ENCODE results near the gene TRAPPC4. TPM values are rescaled to one million over a fixed set of nuclear protein-coding genes. Genes with fewer than 3 reads are reported as not detected.

Gene TRAPPC4
- total RNA-seq, 2 experiments from 2014 or later: 101 to 106 TPM

GRCh38 chr11:119061256-119061655, 42.7 kb downstream of the TRAPPC4 start:
- H3K27ac ChIP-seq (ENCODE audit: low read depth in 1 of 2, low read length in 2 of 2): no peak overlapping the region
- no peak overlapping the region for H3K27ac Mint-ChIP-seq
- no peak for DNase-seq
- H3K36me3 Mint-ChIP-seq (ENCODE audit: low read depth): peaks cover 20% of the 10 kb centered on the region
- no peak for ATAC-seq (ENCODE audit: poor library complexity)
- no peak overlapping the region for H3K4me3 ChIP-seq (ENCODE audit: low read length)
- POLR2A ChIA-PET: interaction anchor here (2.1 kb wide), 1 partner anchor 33 kb away, joined by 4 read pairs; no protein-coding TSS in a partner anchor
- H3K27me3 Mint-ChIP-seq: no peaks in the 10 kb centered on the region
- H3K4me1 ChIP-seq (ENCODE audit: insufficient read depth, low read length): peaks cover 25% of the 10 kb centered on the region
- H3K4me3 Mint-ChIP-seq: no peak overlapping the region
- CTCF ChIA-PET: interaction anchor here (0.7 kb wide), 1 partner anchor 136 kb away, joined by 3 read pairs; no protein-coding TSS in a partner anchor
- H3K4me1 Mint-ChIP-seq (ENCODE audit: low read depth): peaks cover 33% of the 10 kb centered on the region
- H3K27me3 ChIP-seq (ENCODE audit: control insufficient read depth in 1 of 2, insufficient read depth in 2 of 2, low read length in 2 of 2): no peaks in the 10 kb centered on the region
- H3K9me3 Mint-ChIP-seq: no peaks in the 10 kb centered on the region
- intact Hi-C loops (cut with DNase I, micrococcal nuclease): no loop called here
- TF ChIP-seq CTCF (IDR thresholded peaks at IDR 0.05): no peak
- peaks cover 2% of the 10 kb centered on the region for H3K36me3 ChIP-seq (ENCODE audit: insufficient read depth, low read length)
- H3K9me3 ChIP-seq (ENCODE audit: control insufficient read depth in 1 of 2, insufficient read depth in 1 of 2, low read length in 2 of 2): no peaks in the 10 kb centered on the region

GRCh38 chr11:119062779-119063178, 44.2 kb downstream of the TRAPPC4 start:
- H3K27me3 ChIP-seq (ENCODE audit: control insufficient read depth in 1 of 2, insufficient read depth in 2 of 2, low read length in 2 of 2): no peaks in the 10 kb centered on the region
- H3K36me3 ChIP-seq (ENCODE audit: insufficient read depth, low read length): peaks cover 2% of the 10 kb centered on the region
- DNase-seq (no peak), ATAC-seq (ENCODE audit: poor library complexity) (no peak)
- ChIA-PET CTCF (no interaction called here), POLR2A (interaction anchor here (0.7 to 2.1 kb wide), 3 partner anchors 20 to 53 kb away, joined by 3 to 4 read pairs (median 3); no protein-coding TSS in a partner anchor)
- intact Hi-C loops (cut with DNase I, micrococcal nuclease): no loop called here
- no peak overlapping the region for H3K27ac ChIP-seq (ENCODE audit: low read depth in 1 of 2, low read length in 2 of 2)
- H3K4me3 ChIP-seq (ENCODE audit: low read length): no peak overlapping the region
- TF ChIP-seq CTCF (IDR thresholded peaks at IDR 0.05): no peak
- no peaks in the 10 kb centered on the region for H3K9me3 Mint-ChIP-seq
- H3K4me1 ChIP-seq (ENCODE audit: insufficient read depth, low read length): peaks cover 27% of the 10 kb centered on the region
- H3K27me3 Mint-ChIP-seq: no peaks in the 10 kb centered on the region
- no peaks in the 10 kb centered on the region for H3K9me3 ChIP-seq (ENCODE audit: control insufficient read depth in 1 of 2, insufficient read depth in 1 of 2, low read length in 2 of 2)
- peaks cover 32% of the 10 kb centered on the region for H3K4me1 Mint-ChIP-seq (ENCODE audit: low read depth)
- peaks cover 11% of the 10 kb centered on the region for H3K36me3 Mint-ChIP-seq (ENCODE audit: low read depth)
- no peak overlapping the region for H3K27ac Mint-ChIP-seq
- H3K4me3 Mint-ChIP-seq: no peak overlapping the region

GRCh38 chr11:119065369-119065768, 46.8 kb downstream of the TRAPPC4 start:
- Mint-ChIP-seq H3K4me3 (peak overlapping the region; percentile 22), H3K9me3 (no peaks in the 10 kb centered on the region), H3K27ac (peak overlapping the region; percentile 90), H3K27me3 (no peaks in the 10 kb centered on the region), H3K4me1 (ENCODE audit: low read depth) (peaks cover 39% of the 10 kb centered on the region), H3K36me3 (ENCODE audit: low read depth) (peaks cover 27% of the 10 kb centered on the region)
- peak in 13 of 14 experiments; percentile 7 to 78 (median 40) for DNase-seq
- ChIA-PET CTCF (interaction anchor here (0.7 to 1.2 kb wide), 8 partner anchors 9 to 47 kb away, joined by 3 read pairs; partner anchors contain the start of genes DPAGT1, HMBS, RPS25 and TRAPPC4), POLR2A (interaction anchor here (0.5 to 1.5 kb wide), 4 partner anchors 10 to 48 kb away, joined by 3 to 7 read pairs (median 4); partner anchors contain the start of genes RPS25 and SLC37A4)
- Histone ChIP-seq H3K27ac (ENCODE audit: low read depth in 1 of 2, low read length in 2 of 2) (no peak overlapping the region), H3K9me3 (ENCODE audit: control insufficient read depth in 1 of 2, insufficient read depth in 1 of 2, low read length in 2 of 2) (no peaks in the 10 kb centered on the region), H3K4me1 (ENCODE audit: insufficient read depth, low read length) (peaks cover 39% of the 10 kb centered on the region), H3K4me3 (ENCODE audit: low read length) (no peak overlapping the region), H3K36me3 (ENCODE audit: insufficient read depth, low read length) (peaks cover 11% of the 10 kb centered on the region), H3K27me3 (ENCODE audit: control insufficient read depth in 1 of 2, insufficient read depth in 2 of 2, low read length in 2 of 2) (no peaks in the 10 kb centered on the region)
- no peak for ATAC-seq (ENCODE audit: poor library complexity)
- intact Hi-C loops (cut with DNase I, micrococcal nuclease): loop anchor here (1.0 to 5.0 kb wide), 4 partner anchors 37 to 132 kb away; partner anchors contain the start of genes DPAGT1 (in 1 of the 2) and HINFP (in 1 of the 2)
- peak; percentile 56 for TF ChIP-seq CTCF (IDR thresholded peaks at IDR 0.05)
